Measurements from ENCODE around the gene ABLIM3. TPM values are rescaled to one million over a fixed set of nuclear protein-coding genes. Genes with fewer than 3 reads are reported as not detected.

ABLIM3 gene
- total and polyA plus RNA-seq, 2 of the 13 experiments (the other 11 are each of a cell fraction or from before 2014, with no cell fraction given), result 0.53 to 6.3 TPM

GRCh38 chr5:149257889-149258705 is 116.8 kb downstream of the ABLIM3 start (continued):
- TF ChIP-seq, protein P1, sequence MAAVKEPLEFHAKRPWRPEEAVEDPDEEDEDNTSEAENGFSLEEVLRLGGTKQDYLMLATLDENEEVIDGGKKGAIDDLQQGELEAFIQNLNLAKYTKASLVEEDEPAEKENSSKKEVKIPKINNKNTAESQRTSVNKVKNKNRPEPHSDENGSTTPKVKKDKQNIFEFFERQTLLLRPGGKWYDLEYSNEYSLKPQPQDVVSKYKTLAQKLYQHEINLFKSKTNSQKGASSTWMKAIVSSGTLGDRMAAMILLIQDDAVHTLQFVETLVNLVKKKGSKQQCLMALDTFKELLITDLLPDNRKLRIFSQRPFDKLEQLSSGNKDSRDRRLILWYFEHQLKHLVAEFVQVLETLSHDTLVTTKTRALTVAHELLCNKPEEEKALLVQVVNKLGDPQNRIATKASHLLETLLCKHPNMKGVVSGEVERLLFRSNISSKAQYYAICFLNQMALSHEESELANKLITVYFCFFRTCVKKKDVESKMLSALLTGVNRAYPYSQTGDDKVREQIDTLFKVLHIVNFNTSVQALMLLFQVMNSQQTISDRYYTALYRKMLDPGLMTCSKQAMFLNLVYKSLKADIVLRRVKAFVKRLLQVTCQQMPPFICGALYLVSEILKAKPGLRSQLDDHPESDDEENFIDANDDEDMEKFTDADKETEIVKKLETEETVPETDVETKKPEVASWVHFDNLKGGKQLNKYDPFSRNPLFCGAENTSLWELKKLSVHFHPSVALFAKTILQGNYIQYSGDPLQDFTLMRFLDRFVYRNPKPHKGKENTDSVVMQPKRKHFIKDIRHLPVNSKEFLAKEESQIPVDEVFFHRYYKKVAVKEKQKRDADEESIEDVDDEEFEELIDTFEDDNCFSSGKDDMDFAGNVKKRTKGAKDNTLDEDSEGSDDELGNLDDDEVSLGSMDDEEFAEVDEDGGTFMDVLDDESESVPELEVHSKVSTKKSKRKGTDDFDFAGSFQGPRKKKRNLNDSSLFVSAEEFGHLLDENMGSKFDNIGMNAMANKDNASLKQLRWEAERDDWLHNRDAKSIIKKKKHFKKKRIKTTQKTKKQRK (IDR thresholded peaks at IDR 0.05; ENCODE audit: low read length), result no peak

- intact Hi-C loops (cut with micrococcal nuclease; ENCODE audit: unreplicated experiment), result loop anchor here (10.0 kb wide), 1 partner anchor 436 kb away; the partner anchor contains the start of gene ADRB2
- H3K27me3 ChIP-seq (ENCODE audit: control insufficient read depth in 1 of 2, insufficient read depth in 2 of 2, low read length in 2 of 2), result peaks cover 1 to 9% of the 10 kb centered on the region in 2 experiments; a peak in 3 of 5 replicates
- TF ChIP-seq, protein P2, sequence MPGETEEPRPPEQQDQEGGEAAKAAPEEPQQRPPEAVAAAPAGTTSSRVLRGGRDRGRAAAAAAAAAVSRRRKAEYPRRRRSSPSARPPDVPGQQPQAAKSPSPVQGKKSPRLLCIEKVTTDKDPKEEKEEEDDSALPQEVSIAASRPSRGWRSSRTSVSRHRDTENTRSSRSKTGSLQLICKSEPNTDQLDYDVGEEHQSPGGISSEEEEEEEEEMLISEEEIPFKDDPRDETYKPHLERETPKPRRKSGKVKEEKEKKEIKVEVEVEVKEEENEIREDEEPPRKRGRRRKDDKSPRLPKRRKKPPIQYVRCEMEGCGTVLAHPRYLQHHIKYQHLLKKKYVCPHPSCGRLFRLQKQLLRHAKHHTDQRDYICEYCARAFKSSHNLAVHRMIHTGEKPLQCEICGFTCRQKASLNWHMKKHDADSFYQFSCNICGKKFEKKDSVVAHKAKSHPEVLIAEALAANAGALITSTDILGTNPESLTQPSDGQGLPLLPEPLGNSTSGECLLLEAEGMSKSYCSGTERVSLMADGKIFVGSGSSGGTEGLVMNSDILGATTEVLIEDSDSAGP (CRISPR knock-in tag; IDR thresholded peaks at IDR 0.05; ENCODE audit: borderline replicate concordance), result no peak
- TF ChIP-seq, protein P3, sequence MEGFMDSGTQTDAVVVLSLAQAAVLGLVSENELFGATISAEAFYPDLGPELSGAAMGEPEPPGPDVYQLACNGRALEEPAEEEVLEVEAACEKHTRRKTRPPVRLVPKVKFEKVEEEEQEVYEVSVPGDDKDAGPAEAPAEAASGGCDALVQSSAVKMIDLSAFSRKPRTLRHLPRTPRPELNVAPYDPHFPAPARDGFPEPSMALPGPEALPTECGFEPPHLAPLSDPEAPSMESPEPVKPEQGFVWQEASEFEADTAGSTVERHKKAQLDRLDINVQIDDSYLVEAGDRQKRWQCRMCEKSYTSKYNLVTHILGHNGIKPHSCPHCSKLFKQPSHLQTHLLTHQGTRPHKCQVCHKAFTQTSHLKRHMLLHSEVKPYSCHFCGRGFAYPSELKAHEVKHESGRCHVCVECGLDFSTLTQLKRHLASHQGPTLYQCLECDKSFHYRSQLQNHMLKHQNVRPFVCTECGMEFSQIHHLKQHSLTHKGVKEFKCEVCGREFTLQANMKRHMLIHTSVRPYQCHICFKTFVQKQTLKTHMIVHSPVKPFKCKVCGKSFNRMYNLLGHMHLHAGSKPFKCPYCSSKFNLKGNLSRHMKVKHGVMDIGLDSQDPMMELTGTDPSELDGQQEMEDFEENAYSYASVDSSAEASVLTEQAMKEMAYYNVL (CRISPR knock-in tag; IDR thresholded peaks at IDR 0.05; ENCODE audit: borderline replicate concordance), result no peak
- TF ChIP-seq ERF (CRISPR knock-in tag; IDR thresholded peaks at IDR 0.05) (no peak), DNMT1 (CRISPR knock-in tag; IDR thresholded peaks at IDR 0.05) (no peak), ELF4 (CRISPR knock-in tag; IDR thresholded peaks at IDR 0.05; ENCODE audit: borderline replicate concordance) (no peak), ZBTB7B (CRISPR knock-in tag; IDR thresholded peaks at IDR 0.05) (no peak), ZNF281 (CRISPR knock-in tag; IDR thresholded peaks at IDR 0.05; ENCODE audit: borderline replicate concordance) (no peak), ATF2 (CRISPR knock-in tag; IDR thresholded peaks at IDR 0.05) (no peak)
Measured at GRCh38 chr5:149260761-149261160, 119.5 kb downstream of the ABLIM3 start.

More at GRCh38 chr5:149260761-149261160, 119.5 kb downstream of the ABLIM3 start:
- H2AFZ ChIP-seq (ENCODE audit: low read length), result no peak overlapping the region
- H4K20me1 ChIP-seq (ENCODE audit: insufficient read depth, low read length), result no peaks in the 10 kb centered on the region
- ChIA-PET POLR2A (no interaction called here), CTCF (ENCODE audit: low intra/inter-chr PET ratio, low total read pairs) (no interaction called here)
- 0% methylated on average over 1 of the region's 1 CpG for WGBS (ENCODE audit: low lambda C conversion rate)
- H3K4me3 ChIP-seq (replicated peaks in 1 of 3; ENCODE audit: insufficient read depth in 1 of 3, low read depth in 2 of 3, low read length in 3 of 3), result no peak overlapping the region
- no peak for DNase-seq (ENCODE audit: low spot score)
- H3K4me1 ChIP-seq (ENCODE audit: insufficient read depth, low read length), result no peaks in the 10 kb centered on the region
- no peak for FAIRE-seq
- H3K27ac ChIP-seq (ENCODE audit: extremely low read length, insufficient read depth, low read length), result no peak overlapping the region
- in situ Hi-C loops (cut with HindIII; ENCODE audit: extremely low pct_ligation_motif_present, low pct_unique_long_range_greater_than_20kb), result loop anchor here (10.0 kb wide), 1 partner anchor 526 kb away; no protein-coding TSS in a partner anchor
- BruUV-seq (replicated peaks), result no TSS peak
- H3K79me2 ChIP-seq (ENCODE audit: insufficient read depth, low read length), result no peaks in the 10 kb centered on the region
- no peak overlapping the region for H3K9ac ChIP-seq (ENCODE audit: insufficient read depth, low read depth, low read length)
- ATAC-seq, result no peak
- H3K4me2 ChIP-seq (ENCODE audit: low read depth, low read length), result no peak overlapping the region
- no peaks in the 10 kb centered on the region for H3K9me3 ChIP-seq (ENCODE audit: low read length)
- no peaks in the 10 kb centered on the region for H3K36me3 ChIP-seq (replicated peaks in 1 of 2; ENCODE audit: control insufficient read depth in 1 of 2, insufficient read depth in 2 of 2, low read length in 2 of 2)
